NCI-H1436 treated with DMSO at 0.1 percent for 48 hours (cell line): ENCODE results near the gene IRGM.
"Not testable (repeated sequence)": the region's sequence is repeated elsewhere in the genome, so short reads cannot be mapped to it uniquely, and the experiment has no call there.

ENCODE experiments used
- DNase-seq: peaks from one replicate; lab custom pipeline; 2025; lab: John Stamatoyannopoulos, UW

The IRGM gene, protein sequence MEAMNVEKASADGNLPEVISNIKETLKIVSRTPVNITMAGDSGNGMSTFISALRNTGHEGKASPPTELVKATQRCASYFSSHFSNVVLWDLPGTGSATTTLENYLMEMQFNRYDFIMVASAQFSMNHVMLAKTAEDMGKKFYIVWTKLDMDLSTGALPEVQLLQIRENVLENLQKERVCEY

GRCh38 chr5:150846308-150846653 is at the start of gene IRGM:
TSS of gene IRGM (plus strand) at chr5:150846521. CDS start at chr5:150848124, 1,603 bp downstream.
- DNase-seq = not testable (repeated sequence)

GRCh38 chr5:150797384-150797783 is 48.9 kb upstream of the IRGM start:
- no peak for DNase-seq

GRCh38 chr5:150801117-150801927 is 45.0 kb upstream of the IRGM start:
- no peak for DNase-seq

- no peak for DNase-seq
Measured at GRCh38 chr5:150804388-150804787, 41.9 kb upstream of the IRGM start.

DNA sequence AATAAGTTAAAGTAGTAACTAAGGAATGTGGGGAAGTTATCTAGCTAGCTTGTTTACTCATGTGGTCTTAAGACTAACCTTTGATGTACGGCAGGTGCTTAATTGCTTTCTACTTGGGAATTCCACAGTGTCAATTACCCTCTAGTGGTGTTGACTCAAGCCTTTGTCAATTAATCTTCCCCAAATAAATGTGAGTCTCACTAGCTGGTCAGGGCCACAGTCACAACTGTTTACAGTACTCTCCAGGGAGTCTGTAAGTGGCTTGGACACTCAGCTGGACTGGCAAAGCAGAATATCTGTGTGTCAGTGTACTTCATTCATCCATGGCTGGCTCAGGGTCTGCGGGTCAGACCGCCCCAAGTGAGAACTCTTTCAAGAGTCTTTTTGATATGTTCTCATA is 37.0 kb upstream of the IRGM start:
- DNase-seq = no peak

- DNase-seq = no peak
Measured at GRCh38 chr5:150815010-150815409, 31.3 kb upstream of the IRGM start.

DNA sequence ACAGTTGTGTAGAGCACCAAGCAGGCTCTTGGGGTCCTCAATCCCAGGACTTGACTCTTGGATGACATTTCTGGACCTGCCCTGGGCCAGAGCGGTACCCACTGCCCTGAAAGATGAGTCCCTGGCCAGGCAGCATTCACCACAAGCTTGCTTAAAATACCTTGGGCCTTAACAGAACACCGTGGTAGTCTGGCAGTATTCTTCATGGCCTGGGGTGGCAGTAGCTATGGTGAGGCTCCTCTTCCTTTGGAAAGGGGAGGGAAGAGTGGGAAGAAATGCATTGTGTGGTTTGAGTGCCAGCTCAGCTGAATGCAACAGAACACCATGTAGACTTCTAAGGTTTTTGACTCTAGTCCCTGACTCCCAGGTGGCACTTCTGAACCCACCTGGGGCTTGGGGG is 29.4 kb upstream of the IRGM start:
- DNase-seq = no peak

DNA sequence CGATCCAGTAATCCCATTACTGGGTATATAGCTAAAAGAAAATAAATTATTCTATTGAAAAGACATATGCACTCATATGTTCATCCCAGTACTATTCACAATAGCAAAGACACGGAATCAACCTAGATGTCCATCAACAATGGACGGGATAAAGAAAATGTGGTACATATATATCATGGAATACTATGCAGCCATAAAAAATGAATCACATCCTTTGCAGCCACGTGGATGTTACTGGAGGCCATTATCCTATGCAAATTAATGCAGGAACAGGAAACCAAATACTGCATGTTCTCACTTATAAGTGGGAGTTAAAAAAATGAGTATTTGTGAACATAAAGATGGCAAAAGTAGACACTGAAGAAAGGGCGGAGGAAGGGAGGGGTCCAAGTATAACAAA is 16.6 kb upstream of the IRGM start:
- no peak for DNase-seq

GRCh38 chr5:150831821-150832220 is 14.5 kb upstream of the IRGM start:
- DNase-seq = not testable (repeated sequence)

GRCh38 chr5:150836064-150836463 is 10.3 kb upstream of the IRGM start:
- no peak for DNase-seq

- no peak for DNase-seq
Measured at GRCh38 chr5:150836703-150837102, 9.6 kb upstream of the IRGM start.

DNA sequence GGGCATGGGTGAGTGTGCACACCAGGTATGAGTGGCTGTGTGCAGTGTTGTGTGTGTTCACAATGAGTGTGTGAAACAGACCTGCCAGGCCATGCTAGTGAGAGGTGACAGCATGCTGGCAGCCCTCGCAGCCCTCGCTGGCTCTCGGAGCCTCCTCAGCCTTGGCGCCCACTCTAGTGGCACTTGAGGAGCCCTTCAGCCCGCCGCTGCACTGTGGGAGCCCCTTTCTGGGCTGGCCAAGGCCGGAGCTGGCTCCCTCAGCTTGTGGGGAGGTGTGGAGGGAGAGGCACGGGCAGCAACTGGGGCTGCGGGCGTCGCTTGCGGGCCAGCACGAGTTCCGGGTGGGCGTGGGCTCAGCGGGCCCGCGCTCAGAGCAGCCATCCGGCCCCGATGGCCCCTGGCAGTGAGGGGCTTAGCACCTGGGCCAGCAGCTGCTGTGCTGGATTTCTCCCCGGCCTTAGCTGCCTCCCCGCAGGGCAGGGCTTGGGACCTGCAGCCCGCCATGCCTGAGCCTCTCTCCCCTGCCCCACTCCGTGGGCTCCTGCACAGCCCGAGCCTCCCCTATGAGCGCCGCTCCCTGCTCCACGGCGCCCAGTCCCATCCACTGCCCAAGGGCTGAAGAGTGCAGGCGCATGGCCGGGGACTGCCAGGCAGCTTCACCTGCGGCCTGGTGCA is 999 bp upstream of the IRGM start:
- DNase-seq = not testable (repeated sequence)

- peak; percentile 65 for DNase-seq
Measured at GRCh38 chr5:150846654-150847333, 473 bp downstream of the IRGM start.

DNA sequence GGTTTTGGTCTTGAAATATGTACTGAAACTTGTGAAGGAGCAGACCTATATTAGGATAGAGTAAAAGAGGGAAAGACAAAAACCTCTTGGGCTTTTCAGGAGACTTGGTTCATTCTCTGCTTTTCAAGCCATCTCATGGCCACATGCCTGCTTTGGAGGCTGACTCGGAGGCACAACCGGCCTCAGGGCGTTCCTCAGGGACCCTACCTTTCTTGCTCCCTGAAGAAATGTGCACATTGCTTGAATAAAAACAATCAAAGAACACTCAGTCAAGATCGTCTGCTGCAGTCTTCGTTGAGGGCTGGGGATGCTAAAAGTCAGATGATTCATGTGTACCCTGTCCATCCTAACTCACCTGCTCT is 994 bp downstream of the IRGM start:
- no peak for DNase-seq

DNA sequence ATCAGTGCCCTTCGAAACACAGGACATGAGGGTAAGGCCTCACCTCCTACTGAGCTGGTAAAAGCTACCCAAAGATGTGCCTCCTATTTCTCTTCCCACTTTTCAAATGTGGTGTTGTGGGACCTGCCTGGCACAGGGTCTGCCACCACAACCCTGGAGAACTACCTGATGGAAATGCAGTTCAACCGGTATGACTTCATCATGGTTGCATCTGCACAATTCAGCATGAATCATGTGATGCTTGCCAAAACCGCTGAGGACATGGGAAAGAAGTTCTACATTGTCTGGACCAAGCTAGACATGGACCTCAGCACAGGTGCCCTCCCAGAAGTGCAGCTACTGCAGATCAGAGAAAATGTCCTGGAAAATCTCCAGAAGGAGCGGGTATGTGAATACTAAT is 1.9 kb downstream of the IRGM start:
- DNase-seq = no peak

- no peak for DNase-seq
Measured at GRCh38 chr5:150851039-150851438, 4.7 kb downstream of the IRGM start.

GRCh38 chr5:150853561-150853960 is 7.2 kb downstream of the IRGM start:
- no peak for DNase-seq

DNA sequence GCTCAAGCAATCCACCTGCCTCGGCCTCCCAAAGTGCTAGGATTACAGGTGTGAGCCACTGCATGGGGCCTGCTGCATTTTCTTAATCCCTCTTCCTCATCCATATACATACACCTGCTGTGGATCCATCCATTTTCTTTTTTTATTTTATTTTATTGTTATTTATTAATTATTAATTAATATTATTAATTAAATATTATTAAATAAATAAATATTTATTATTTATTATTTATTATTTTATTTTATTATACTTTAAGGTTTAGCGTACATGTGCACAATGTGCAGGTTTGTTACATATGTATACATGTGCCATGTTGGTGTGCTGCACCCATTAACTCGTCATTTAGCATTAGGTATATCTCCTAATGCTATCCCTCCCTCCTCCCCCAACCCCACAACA is 10.4 kb downstream of the IRGM start:
- DNase-seq = not testable (repeated sequence)

GRCh38 chr5:150860246-150860821 is 14.0 kb downstream of the IRGM start:
- no peak for DNase-seq

GRCh38 chr5:150862070-150862469 is 15.7 kb downstream of the IRGM start:
- DNase-seq = no peak

DNA sequence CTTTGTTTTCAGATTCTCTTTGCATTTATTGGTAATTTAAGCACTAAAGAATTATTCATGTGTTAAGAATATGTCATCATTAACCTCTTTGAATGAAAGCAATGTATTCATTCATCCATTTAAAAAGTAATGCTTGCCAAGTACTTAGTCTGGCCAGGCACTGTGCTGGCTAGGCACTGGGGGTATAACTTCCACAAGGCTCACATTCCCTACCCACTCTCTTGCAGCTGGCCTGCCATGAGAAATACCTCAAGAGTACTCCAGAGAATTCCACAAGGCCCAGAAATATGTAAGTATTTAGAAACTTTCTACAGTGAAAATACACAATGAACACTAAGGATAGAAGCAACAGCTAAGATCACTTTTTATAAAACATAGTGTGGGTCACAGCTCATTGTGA is 33.0 kb downstream of the IRGM start:
- no peak for DNase-seq
